Fibroblast of lung (primary cell): ENCODE data around the gene TUBB4B.

Experiments
- CTCF ChIP-seq, 2 donors: IDR thresholded peaks in 1 of 2; conservative IDR thresholded peaks in 1 of 2; 1 replicate in 1 of 2; 2 replicates in 1 of 2; pipeline ENCODE4 v1.5.1; 2011 to 2012; ENCODE audit warnings: low read length in 2 of 2, control low read depth in 1 of 2, inconsistent platforms in 1 of 2, low read depth in 1 of 2, mild to moderate bottlenecking in 1 of 2
- EZH2 ChIP-seq: IDR thresholded peaks from 2 replicates; pipeline ENCODE4 v1.5.1; 2012; ENCODE audit warnings: low read length, control low read depth, mild to moderate bottlenecking; ENCODE audit errors: missing control alignments

GRCh38 chr9:137243626-137244485 lies 2.8 kb downstream of the TUBB4B start:
- TF ChIP-seq CTCF (conservative IDR thresholded peaks at IDR 0.05 in 1 of 2, IDR thresholded peaks at IDR 0.05 in 1 of 2; ENCODE audit: low read depth in 1 of 2, low read length in 2 of 2) (peak in 1 of 2 donors; percentile 10), EZH2 (no peak)
